Liver (tissue), 9 donors: ENCODE results near the gene ARHGEF7. TPM values are rescaled to one million over a fixed set of nuclear protein-coding genes. Genes with fewer than 3 reads are reported as not detected.

ENCODE experiments used
- DNase-seq: peaks from one replicate; pipeline ENCODE4 v3.0.0-alpha.2; 2017; ENCODE audit warnings: low spot score
- H3K27ac ChIP-seq, 2 donors: one replicate each; pipeline ENCODE4 v1.7.0; 2013; ENCODE audit warnings: inconsistent platforms in 2 of 2, low read length in 2 of 2, control low read depth in 1 of 2, low read depth in 1 of 2, mild to moderate bottlenecking in 1 of 2
- H3K27me3 ChIP-seq, 4 donors: one replicate each; pipeline versions ENCODE4 v1.6.1 to v1.7.0; 2013; ENCODE audit warnings: low read length in 3 of 4, inconsistent platforms in 1 of 4, mild to moderate bottlenecking in 1 of 4, moderate library complexity in 1 of 4; ENCODE audit not compliant: control insufficient read depth in 4 of 4, insufficient read depth in 4 of 4
- H3K36me3 ChIP-seq, 4 donors: one replicate each; pipeline versions ENCODE4 v1.6.1 to v1.7.0; 2013; ENCODE audit warnings: low read length in 3 of 4, mild to moderate bottlenecking in 3 of 4, low read depth in 1 of 4, moderate library complexity in 1 of 4; ENCODE audit not compliant: control insufficient read depth in 4 of 4, insufficient read depth in 3 of 4
- H3K4me1 ChIP-seq, 4 donors: one replicate each; pipeline versions ENCODE4 v1.6.1 to v1.7.0; 2013; ENCODE audit warnings: low read length in 3 of 4, mild to moderate bottlenecking in 3 of 4, moderate library complexity in 1 of 4; ENCODE audit not compliant: control insufficient read depth in 4 of 4, insufficient read depth in 4 of 4
- H3K4me3 ChIP-seq, 3 donors: one replicate each; pipeline versions ENCODE4 v1.6.1 to v1.7.0; 2013; ENCODE audit warnings: low read length in 3 of 3, control low read depth in 1 of 3, low read depth in 1 of 3, mild to moderate bottlenecking in 1 of 3
- H3K9ac ChIP-seq, 2 donors: one replicate each; pipeline ENCODE4 v1.7.0; 2013; ENCODE audit warnings: low read length in 2 of 2, mild to moderate bottlenecking in 2 of 2, moderate library complexity in 2 of 2, control low read depth in 1 of 2, low read depth in 1 of 2
- H3K9me3 ChIP-seq, 4 donors: one replicate each; pipeline versions ENCODE4 v1.6.1 to v1.7.0; 2013; ENCODE audit warnings: low read length in 3 of 4; ENCODE audit not compliant: control insufficient read depth in 4 of 4
- CTCF ChIP-seq: fragments of 150-350 bp; IDR thresholded peaks from 2 replicates; pipeline ENCODE4 v1.5.1; 2017; ENCODE audit warnings: improper control_type of control experiment, low read depth, low read length; ENCODE audit not compliant: missing input control
- EGR1 ChIP-seq, 2 donors: IDR thresholded peaks; 2 replicates each; pipeline ENCODE4 v1.6.1; 2016 to 2018; ENCODE audit warnings: antibody characterized with exemption in 2 of 2, low read depth in 2 of 2
- FOXA1 ChIP-seq: IDR thresholded peaks from 2 replicates; pipeline ENCODE4 v1.6.1; 2016; ENCODE audit warnings: antibody characterized with exemption
- FOXA2 ChIP-seq: IDR thresholded peaks from 2 replicates; pipeline ENCODE4 v1.6.1; 2016; ENCODE audit warnings: antibody characterized with exemption
- GABPA ChIP-seq, 2 donors: IDR thresholded peaks in 1 of 2; conservative IDR thresholded peaks in 1 of 2; 2 replicates each; pipeline ENCODE4 v1.6.1; 2016; ENCODE audit warnings: antibody characterized with exemption in 2 of 2, mild to moderate bottlenecking in 1 of 2, moderate library complexity in 1 of 2
- HNF4G ChIP-seq: IDR thresholded peaks from 2 replicates; pipeline ENCODE4 v1.6.1; 2016; ENCODE audit warnings: antibody characterized with exemption
- JUND ChIP-seq, 2 donors: IDR thresholded peaks; 2 replicates each; pipeline ENCODE4 v1.6.1; 2016; ENCODE audit warnings: antibody characterized with exemption in 2 of 2
- RAD21 ChIP-seq, 2 donors: IDR thresholded peaks; 2 replicates each; pipeline ENCODE4 v1.6.1; 2016; ENCODE audit warnings: antibody characterized with exemption in 2 of 2, mild to moderate bottlenecking in 2 of 2
- SP1 ChIP-seq: IDR thresholded peaks from 2 replicates; pipeline ENCODE4 v1.6.1; 2018; ENCODE audit warnings: antibody characterized with exemption, mild to moderate bottlenecking
- TAF1 ChIP-seq: conservative IDR thresholded peaks from 2 replicates; pipeline ENCODE4 v1.6.1; 2016; ENCODE audit warnings: antibody characterized with exemption, mild to moderate bottlenecking
- ZBTB33 ChIP-seq: IDR thresholded peaks from 2 replicates; pipeline ENCODE4 v1.6.1; 2016; ENCODE audit warnings: antibody characterized with exemption
- WGBS: extraction: QIAGEN DNeasy Blood & Tissue Kit; methylation state at CpG from one replicate; pipeline ENCODE4 v1.1.7; 2013; 5-methylcytosine and 5-hydroxymethylcytosine counted together
- polyA plus RNA-seq, 2 donors: library from polyadenylated mRNA; stranded (reverse) in 1 of 2; unstranded in 1 of 2; fragments of 200-250 nt in 1 of 2; fragments of >200 nt in 1 of 2; fragmentation: Nextera tagmentation in 1 of 2; extraction: Ambion mirVana in 1 of 2; gene quantifications; one replicate each; pipeline versions ENCODE4 v1.2.1 to v1.2.3, GENCODE V29; 2013 to 2015
- total RNA-seq, 2 donors: library from RNA; depleted of rRNA; stranded (reverse); fragments of >200 nt; gene quantifications; one replicate each; pipeline ENCODE4 v1.2.3, GENCODE V29; 2014
- TF ChIP-seq, protein P1 (sequence below): IDR thresholded peaks from 2 replicates; pipeline ENCODE4 v1.6.1; 2016; ENCODE audit warnings: antibody characterized with exemption
- TF ChIP-seq, protein P2 (sequence below): IDR thresholded peaks from 2 replicates; pipeline ENCODE4 v1.6.1; 2016; ENCODE audit warnings: antibody characterized with exemption, mild to moderate bottlenecking
- donor health status: healthy.
- donor health status: healthy.
- donor health status: healthy.
- donor health status: healthy.
- donor health status: healthy.

Gene ARHGEF7
- total and polyA plus RNA-seq, 4 donors = 10.3 to 37.5 (median 20.1) TPM

DNA sequence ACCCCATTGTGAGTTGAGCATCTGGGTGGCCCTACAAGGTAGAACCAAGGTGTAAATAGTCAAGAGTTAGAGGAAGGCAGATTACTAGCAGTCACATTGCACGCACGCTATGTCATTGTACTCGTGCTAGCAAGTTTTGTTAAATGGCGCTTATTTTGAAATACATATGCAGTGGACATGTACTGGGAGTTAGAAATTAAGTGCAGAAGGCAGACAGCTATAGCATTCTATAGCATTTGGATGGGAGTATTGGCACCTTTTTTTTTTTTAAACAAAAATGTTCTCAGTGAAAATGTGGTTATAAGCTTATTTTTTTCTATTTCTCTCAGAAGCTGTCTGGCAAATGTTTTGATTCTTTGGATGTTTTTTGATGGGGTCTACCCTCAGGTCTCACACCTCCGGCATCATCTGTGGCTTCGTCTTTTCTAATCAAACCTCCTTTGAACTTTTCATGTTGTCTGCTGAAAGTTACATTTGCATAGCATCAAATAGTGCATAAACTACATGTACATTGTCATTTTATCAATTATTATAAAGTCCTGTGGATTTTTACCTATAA lies 68.1 kb downstream of the ARHGEF7 start:
- 97% methylated on average over 6 of the region's 6 CpGs for WGBS
- H3K9me3 ChIP-seq = no peaks in the 10 kb centered on the region
- no peak overlapping the region for H3K9ac ChIP-seq
- no peak for DNase-seq
- H3K27me3 ChIP-seq = no peaks in the 10 kb centered on the region
- TF ChIP-seq RAD21 (IDR thresholded peaks at IDR 0.05) (no peak), SP1 (no peak), FOXA2 (no peak), ZBTB33 (no peak), GABPA (IDR thresholded peaks at IDR 0.05 in 1 of 2, conservative IDR thresholded peaks at IDR 0.05 in 1 of 2) (no peak), TAF1 (no peak), JUND (IDR thresholded peaks at IDR 0.05) (no peak), FOXA1 (no peak)
- no peaks in the 10 kb centered on the region for H3K36me3 ChIP-seq
- peaks cover 0 to 6% (median under 1%) of the 10 kb centered on the region in 4 donors for H3K4me1 ChIP-seq
- H3K4me3 ChIP-seq = no peak overlapping the region
- no peak overlapping the region for H3K27ac ChIP-seq

GRCh38 chr13:111183959-111184358 lies 68.8 kb downstream of the ARHGEF7 start:
- peaks cover 0 to 9% (median 2%) of the 10 kb centered on the region in 4 donors for H3K4me1 ChIP-seq
- no peak overlapping the region for H3K4me3 ChIP-seq

More at GRCh38 chr13:111183959-111184358, 68.8 kb downstream of the ARHGEF7 start:
- TF ChIP-seq, protein P1, sequence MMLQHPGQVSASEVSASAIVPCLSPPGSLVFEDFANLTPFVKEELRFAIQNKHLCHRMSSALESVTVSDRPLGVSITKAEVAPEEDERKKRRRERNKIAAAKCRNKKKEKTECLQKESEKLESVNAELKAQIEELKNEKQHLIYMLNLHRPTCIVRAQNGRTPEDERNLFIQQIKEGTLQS = no peak
- TF ChIP-seq EGR1 (IDR thresholded peaks at IDR 0.05; ENCODE audit: low read depth in 2 of 2) = no peak
- TF ChIP-seq CTCF = no peak
- TF ChIP-seq HNF4G = no peak
- no peak for TF ChIP-seq RAD21 (IDR thresholded peaks at IDR 0.05)
- no peak for TF ChIP-seq JUND (IDR thresholded peaks at IDR 0.05)
- no peak for TF ChIP-seq ZBTB33
- TF ChIP-seq, protein P2, sequence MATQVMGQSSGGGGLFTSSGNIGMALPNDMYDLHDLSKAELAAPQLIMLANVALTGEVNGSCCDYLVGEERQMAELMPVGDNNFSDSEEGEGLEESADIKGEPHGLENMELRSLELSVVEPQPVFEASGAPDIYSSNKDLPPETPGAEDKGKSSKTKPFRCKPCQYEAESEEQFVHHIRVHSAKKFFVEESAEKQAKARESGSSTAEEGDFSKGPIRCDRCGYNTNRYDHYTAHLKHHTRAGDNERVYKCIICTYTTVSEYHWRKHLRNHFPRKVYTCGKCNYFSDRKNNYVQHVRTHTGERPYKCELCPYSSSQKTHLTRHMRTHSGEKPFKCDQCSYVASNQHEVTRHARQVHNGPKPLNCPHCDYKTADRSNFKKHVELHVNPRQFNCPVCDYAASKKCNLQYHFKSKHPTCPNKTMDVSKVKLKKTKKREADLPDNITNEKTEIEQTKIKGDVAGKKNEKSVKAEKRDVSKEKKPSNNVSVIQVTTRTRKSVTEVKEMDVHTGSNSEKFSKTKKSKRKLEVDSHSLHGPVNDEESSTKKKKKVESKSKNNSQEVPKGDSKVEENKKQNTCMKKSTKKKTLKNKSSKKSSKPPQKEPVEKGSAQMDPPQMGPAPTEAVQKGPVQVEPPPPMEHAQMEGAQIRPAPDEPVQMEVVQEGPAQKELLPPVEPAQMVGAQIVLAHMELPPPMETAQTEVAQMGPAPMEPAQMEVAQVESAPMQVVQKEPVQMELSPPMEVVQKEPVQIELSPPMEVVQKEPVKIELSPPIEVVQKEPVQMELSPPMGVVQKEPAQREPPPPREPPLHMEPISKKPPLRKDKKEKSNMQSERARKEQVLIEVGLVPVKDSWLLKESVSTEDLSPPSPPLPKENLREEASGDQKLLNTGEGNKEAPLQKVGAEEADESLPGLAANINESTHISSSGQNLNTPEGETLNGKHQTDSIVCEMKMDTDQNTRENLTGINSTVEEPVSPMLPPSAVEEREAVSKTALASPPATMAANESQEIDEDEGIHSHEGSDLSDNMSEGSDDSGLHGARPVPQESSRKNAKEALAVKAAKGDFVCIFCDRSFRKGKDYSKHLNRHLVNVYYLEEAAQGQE = no peak
- H3K27me3 ChIP-seq = no peaks in the 10 kb centered on the region
- DNase-seq = no peak
- 89% methylated on average over 10 of the region's 10 CpGs for WGBS
- H3K9ac ChIP-seq = no peak overlapping the region
- no peaks in the 10 kb centered on the region for H3K9me3 ChIP-seq
- H3K27ac ChIP-seq = no peak overlapping the region
- no peaks in the 10 kb centered on the region for H3K36me3 ChIP-seq
